Measurements from ENCODE around the gene TRIM65.

The TRIM65 gene

DNA sequence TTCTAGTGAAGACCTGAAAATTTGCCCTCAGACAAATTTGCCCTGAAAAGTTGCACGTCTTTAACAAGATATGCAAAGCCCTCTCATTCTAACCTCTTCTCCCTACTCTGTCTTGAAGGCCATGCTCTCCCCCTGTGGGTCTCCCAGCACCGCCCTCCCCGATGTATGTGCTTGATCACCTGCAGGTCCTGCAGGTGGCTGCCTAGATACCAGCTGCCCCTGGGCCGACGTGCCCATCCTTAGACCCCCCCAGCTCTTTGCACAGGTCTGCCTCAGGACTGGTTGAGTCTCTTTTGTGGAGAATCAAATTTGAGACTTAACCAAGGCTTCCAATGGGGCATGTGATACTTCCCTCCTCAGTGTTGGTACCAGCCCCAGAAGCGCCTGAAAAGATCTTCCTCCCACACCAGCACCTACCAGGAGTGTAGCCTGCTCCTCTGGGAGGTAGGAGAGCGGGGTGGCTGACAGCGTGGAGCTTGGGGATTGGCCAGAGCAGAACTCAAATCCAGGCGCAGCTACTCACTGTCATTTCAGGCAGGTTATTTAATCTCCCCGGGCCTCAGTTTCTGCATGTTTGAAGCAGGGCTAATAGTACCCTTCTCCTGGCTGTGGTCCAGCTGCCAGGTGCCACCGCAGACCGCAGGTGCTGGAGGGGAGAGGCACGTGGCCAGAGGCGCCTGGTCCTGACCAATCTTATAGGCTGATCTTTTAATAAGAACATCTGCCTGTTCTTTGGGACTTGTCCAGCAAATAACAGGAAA, 12.5 kb upstream of the TRIM65 start:
- TF ChIP-seq, protein P1, sequence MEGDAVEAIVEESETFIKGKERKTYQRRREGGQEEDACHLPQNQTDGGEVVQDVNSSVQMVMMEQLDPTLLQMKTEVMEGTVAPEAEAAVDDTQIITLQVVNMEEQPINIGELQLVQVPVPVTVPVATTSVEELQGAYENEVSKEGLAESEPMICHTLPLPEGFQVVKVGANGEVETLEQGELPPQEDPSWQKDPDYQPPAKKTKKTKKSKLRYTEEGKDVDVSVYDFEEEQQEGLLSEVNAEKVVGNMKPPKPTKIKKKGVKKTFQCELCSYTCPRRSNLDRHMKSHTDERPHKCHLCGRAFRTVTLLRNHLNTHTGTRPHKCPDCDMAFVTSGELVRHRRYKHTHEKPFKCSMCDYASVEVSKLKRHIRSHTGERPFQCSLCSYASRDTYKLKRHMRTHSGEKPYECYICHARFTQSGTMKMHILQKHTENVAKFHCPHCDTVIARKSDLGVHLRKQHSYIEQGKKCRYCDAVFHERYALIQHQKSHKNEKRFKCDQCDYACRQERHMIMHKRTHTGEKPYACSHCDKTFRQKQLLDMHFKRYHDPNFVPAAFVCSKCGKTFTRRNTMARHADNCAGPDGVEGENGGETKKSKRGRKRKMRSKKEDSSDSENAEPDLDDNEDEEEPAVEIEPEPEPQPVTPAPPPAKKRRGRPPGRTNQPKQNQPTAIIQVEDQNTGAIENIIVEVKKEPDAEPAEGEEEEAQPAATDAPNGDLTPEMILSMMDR (conservative IDR thresholded peaks at IDR 0.05) = no peak
- H3K27ac ChIP-seq = peak overlapping the region; percentile 94

DNA sequence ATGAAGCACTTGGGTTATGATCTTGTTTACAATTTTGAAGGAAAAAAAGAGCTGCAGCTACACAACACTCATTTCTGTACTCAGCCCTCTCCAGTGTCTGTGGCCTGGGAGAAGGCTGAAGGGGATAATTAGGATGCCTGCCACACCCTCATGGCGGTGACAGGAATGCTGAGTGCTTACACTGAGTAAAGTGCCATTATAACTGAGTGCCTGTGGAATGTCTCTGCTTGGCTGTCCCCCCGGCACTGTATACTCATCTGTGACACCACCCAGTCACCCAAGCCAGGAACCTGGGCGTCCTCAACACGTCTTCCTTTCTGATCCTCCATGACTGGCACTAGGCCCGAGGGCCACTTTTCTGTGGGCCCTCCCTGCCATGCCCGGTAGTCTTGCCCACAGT, 11.4 kb upstream of the TRIM65 start:
- TF ChIP-seq, protein P1 (conservative IDR thresholded peaks at IDR 0.05) = no peak

DNA sequence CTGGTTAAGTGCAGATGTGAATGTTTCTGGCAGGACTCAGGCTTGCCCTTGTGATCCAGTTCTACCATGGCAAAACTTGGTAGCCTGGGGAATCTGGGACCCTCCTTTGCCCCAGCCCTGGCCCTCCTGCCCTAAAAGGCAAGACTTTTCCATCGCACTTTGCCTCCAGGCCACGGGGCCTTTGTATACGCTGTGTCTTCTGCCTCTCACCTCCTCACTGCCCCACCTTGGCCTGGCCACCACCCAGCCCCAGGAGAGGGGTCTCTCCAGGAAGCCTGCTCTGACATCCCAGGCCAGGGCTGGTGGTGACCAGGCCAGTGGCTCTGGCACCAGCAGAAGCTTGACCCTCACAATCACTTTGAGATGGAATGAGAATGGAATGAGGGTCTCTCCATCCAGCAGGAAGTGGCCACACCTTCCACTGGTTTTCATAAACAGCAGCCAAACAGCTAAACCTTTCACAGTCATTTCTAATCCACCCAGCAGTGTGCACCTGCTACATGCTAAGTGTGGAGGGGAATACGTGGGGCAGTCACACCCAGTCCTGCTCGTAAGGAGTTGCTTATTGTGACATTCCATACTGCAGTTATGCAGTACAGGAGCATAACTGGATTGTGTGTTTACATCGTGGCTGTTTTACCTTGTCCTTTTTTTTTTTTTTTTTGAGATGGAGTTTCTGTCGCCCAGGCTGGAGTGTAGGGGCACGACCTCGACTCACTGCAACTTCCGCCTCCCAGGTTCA, 9.6 kb upstream of the TRIM65 start:
- peak overlapping the region; percentile 86 for H3K27ac ChIP-seq
- TF ChIP-seq, protein P1 (conservative IDR thresholded peaks at IDR 0.05) = no peak

More for the DNA sequence above, 11.4 kb upstream of the TRIM65 start:
- peak overlapping the region; percentile 94; the same call in 1 of the 2 replicates for H3K27ac ChIP-seq

DNA sequence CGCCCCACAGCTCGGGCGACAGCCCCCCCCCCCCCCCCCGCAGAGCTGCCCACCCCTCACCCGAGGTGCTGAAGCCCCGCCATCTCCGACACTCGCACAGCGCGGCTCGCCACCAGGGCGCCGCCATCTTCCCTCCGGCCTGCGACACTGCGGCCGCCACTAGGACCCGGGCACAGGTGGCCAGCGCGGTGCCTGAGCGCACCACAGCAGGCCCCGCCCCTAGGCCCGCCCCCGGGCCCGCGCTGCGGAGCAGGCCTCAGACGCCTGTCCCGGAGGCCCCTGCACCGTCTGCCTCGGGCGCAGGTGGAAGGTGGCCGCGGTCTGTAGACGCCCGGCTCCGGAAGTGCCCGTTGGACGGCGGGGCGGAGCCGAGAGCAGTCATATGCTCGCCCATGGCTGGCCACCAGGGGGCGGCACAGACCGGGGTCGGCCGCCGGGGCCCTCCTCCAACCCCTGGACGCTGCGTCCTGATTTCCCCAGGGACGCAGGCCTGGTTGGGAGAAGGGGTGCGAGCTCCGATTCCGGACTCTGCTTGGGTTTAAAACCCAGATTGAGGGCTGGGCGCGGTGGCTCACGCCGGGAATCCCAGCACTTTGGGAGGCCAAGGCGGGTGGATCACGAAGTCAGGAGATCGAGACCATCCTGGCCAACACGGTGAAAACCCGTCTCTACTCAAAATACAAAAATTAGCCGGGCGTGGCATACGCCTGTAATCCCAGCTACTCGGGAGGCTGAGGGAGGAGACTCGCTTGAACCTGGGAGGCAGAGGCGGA, 8.2 kb upstream of the TRIM65 start, which contains the start of gene MRPL38:
Gene MRPL38 (minus strand): TSS at position 136 of the 773 bp plus-strand sequence. CDS start 9 bp downstream, at position 127.
- TF ChIP-seq, protein P1 (conservative IDR thresholded peaks at IDR 0.05) = peak; percentile 98
- peak within 1 kb of the TSS; percentile 86 for H3K27ac ChIP-seq

DNA sequence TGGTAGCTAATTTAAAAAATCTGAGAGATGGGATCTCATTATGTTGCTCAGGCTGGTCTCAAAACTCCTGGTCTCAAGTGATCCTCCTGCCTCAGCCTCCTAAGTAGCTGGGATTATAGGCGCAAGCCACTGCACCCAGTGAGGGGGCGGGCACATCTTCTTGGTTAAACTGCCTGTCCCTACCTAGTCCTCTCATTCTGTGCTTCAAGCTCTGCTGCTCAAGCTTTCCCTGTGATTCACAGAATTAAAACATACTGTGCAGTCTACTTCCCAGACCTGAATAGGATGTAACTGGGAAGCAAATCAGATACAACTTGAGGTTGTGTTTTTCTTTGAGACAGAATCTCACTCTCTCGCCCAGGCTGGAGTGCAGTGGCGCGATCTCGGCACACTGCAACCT, 5.7 kb upstream of the TRIM65 start:
- TF ChIP-seq, protein P1 (conservative IDR thresholded peaks at IDR 0.05) = no peak

DNA sequence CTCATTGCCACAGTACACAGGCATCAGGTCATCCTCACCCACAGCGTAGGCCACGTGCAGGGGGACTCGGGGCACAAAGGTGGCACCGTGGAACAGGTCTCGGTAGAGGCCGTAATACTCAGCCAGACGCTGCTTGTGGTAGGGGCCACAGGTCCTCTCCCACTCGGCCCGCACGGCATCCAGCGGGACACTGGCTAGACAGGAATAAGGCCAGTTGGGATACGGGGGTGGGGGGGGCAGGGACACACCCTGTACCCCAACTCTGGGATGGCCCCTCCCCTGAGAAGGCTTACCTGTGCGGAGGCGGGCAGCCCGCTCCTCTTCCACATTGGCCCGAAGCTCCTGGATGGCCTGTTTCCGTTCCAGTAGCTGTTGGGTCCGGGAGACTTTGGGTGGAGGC, 5.0 kb upstream of the TRIM65 start:
- TF ChIP-seq, protein P1 (conservative IDR thresholded peaks at IDR 0.05) = no peak
- H3K27ac ChIP-seq = no peak overlapping the region

More for the DNA sequence above, 5.7 kb upstream of the TRIM65 start:
- no peak overlapping the region for H3K27ac ChIP-seq

Measured in VCaP (cell line).